Keratinocyte (primary cell): ENCODE results near the gene MGME1.

ENCODE experiments used
- CTCF ChIP-seq, 3 experiments: IDR thresholded peaks in 1 of 3; conservative IDR thresholded peaks in 1 of 3; optimal IDR thresholded peaks in 1 of 3; 2 replicates in 2 of 3; 3 replicates in 1 of 3; pipeline versions ENCODE3 to v1.5.1; 2011; ENCODE audit warnings: low read length in 3 of 3, mild to moderate bottlenecking in 3 of 3, moderate library complexity in 2 of 3, control low read depth in 1 of 3, inconsistent platforms in 1 of 3; ENCODE audit not compliant: insufficient read depth in 2 of 3; ENCODE audit errors: extremely low read depth in 1 of 3
- EZH2 ChIP-seq: IDR thresholded peaks from one replicate; pipeline ENCODE4 v1.6.1; 2012; ENCODE audit warnings: inconsistent platforms, mild to moderate bottlenecking, low read length, moderate library complexity

- TF ChIP-seq CTCF (optimal IDR thresholded peaks at IDR 0.05 in 1 of 3, IDR thresholded peaks at IDR 0.05 in 1 of 3, conservative IDR thresholded peaks at IDR 0.05 in 1 of 3; ENCODE audit: extremely low read depth in 1 of 3, insufficient read depth in 2 of 3, low read length in 3 of 3) (no peak), EZH2 (no peak)
These were observed 40.0 kb upstream of the MGME1 start for GRCh38 chr20:17928633-17929311.
